ENCODE measurements around the gene PARP15.
A peak's percentile ranks its signal among the peaks of the same experiment; 100 is the strongest.
"Not testable (repeated sequence)": the region's sequence is repeated elsewhere in the genome, so short reads cannot be mapped to it uniquely, and the experiment has no call there.

The PARP15 gene

DNA sequence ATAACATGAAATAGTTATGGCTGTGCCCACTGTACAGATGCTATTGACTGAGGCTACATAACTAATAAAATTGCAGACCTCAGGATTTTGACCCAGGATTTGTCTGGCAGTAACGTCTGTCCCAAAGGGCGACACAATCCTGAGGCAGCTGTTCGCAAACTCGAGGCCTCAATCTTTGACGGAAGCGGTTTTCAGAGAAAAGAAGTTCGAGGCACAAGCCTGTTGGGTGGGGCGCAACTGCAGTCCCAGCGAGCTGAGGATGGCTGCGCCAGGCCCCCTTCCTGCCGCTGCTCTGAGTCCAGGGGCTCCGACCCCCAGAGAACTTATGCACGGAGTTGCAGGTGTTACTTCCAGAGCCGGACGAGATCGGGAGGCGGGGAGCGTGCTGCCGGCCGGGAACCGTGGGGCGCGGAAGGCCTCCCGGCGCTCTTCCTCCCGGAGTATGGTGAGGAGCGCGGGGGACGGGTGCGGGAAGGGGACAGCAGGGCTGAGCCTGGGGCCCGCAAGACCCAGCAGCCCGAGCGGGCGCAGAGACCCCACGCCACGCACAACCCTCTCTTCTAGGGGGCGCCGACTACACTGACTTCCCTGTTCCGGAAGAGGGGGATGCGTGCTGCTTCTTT lies at the start of gene PARP15:
Gene PARP15 (plus strand): TSS at position 242 of the 623 bp plus-strand sequence. CDS start 18 bp downstream, at position 260.
- peak; percentile 44 for DNase-seq

DNA sequence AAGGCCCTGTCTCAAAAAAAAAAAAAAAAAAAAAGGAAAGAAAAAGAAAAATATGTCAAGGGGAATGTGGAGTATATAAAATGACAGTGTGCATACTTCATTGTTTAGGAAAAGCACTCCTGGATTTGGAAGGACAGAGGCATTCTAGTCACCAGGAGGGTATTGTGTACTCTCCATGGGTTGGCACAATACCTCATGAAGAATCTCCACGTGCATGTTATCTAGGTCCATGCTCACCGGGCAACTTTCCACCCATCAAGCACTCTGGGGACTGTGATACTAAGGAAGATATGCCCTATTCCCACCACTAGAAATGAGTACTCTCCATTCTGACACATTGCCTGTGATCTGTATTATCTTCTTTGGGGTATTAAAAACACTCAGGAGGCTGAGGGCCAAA lies 47.3 kb upstream of the PARP15 start:
- no peak for DNase-seq

DNA sequence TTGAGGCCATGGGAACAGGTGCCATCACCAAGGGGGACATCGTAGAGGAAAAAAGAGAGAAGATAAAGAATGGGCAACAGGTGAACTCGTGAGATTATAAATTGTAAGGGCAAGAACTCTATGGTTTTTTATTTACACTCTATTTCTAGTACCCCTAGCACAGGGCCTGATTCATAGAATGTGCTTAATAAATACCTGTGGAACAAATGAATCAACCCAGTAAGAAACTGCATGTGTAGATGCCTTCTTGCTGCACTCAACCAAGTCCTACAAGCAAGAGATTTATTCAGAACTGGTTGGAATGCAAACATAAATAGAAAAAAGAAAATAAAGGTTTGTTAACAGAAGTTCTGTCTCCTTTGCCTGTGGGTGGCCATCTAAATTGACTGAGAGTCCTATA lies 44.0 kb upstream of the PARP15 start:
- DNase-seq = no peak

DNA sequence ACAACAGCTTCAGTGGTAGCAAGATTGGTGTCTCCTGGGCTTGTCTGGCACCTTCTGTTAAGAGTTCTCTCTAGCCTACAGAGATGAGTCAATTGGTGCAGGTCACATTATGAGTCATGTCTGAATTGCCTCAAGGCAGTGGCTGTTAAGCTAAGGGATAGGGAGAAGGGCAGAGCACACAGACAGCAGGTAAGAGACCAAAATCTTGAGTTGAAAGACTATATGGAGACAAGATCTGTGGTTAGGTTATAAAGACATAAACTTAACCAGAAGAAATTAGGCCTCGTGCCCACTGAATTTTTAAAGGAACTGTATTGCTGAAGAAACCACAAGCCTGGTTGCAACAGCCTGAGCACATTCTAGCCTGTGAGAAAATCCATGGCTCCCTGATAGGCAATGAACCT lies 43.5 kb upstream of the PARP15 start:
- DNase-seq = no peak

DNA sequence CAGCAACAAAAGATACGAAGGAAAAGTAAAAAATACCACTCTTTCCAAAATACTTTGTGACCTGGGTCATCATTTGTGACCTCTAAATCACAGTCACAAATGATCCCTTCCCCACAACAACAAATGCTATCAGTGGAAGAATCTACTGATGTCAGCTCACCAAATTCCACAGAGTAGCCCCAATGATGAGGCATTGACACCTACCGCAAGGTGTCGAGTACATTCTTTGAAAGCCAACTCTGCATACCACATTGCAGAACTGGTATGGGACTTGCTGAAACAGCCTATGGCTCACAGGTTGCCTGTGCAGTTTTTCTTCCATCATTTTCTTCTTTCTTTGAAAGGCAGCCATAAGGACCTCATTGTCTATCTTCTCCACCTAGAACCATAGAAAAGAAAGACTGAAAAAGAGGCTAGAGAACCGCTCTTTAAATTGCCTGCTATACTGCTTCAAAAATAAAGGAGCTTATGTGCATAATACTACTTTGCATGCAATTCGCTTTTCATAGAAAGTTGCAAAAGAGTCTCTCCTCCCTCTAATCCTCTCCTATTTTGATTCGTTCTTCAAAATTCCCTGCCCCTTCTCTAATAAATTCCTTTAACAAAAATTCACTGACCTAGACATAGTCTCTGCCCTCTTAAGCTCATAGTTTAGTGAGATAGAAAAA lies 41.4 kb upstream of the PARP15 start:
- no peak for DNase-seq

DNA sequence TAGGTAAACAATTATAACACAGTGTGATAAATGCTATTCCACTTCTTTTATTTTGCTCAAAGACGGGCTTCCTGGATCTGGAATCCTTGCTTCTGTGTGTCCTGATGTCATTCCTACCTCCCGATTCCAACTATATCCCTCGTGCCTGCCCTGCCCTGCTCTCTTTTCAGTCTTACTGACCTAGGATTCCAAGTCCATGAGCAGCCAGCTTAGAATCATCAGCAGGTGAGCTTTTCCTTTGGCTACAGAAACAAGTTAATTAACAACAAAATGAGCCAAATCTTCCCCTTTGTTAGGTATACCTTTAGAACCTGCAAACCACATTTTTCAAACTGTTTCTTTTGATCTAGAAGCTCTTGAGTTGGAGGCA lies 40.8 kb upstream of the PARP15 start:
- DNase-seq = no peak

DNA sequence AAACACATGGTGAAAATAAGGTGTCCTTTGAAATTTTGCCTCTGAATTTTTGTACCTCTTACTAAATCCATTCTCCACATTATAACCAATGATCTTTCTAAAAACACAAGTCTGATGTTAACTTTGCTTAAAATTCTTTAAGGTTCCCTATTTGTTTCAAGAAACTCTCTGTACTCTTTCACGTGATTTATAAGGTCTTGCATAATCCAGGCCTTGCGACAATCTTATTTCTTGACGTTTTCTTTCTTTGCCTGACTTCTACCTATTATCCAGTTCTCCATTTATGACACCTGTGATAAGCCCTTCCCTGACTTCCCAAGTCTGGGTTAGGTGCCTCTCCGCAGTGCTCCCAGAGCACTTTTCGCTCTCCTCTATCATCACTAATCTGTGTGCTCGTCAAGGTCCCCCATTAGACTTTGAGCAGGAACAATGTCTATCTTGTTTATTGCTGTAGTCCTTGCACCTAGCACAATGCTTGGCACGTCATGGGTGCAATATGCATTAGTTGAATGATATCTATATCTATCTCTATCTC lies 38.4 kb upstream of the PARP15 start:
- no peak for DNase-seq

DNA sequence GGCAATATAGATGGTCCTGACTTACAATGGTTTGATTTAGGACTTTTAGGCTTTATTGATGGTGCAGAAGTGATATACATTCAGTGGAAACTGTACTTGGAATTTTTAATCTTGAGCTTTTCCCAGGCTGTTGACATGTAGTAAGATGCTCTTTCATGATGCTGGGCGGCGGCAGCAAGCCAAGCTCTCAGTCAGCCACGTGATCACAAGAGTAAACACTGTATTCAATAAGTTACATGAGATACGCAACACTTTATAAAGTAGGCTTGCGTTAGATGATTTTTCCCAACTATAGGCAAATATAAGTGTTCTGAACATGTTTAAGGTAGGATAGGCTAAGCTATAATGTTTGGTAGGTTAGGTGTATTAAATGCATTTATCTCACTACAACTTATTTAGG lies 31.3 kb upstream of the PARP15 start:
- DNase-seq = no peak

DNA sequence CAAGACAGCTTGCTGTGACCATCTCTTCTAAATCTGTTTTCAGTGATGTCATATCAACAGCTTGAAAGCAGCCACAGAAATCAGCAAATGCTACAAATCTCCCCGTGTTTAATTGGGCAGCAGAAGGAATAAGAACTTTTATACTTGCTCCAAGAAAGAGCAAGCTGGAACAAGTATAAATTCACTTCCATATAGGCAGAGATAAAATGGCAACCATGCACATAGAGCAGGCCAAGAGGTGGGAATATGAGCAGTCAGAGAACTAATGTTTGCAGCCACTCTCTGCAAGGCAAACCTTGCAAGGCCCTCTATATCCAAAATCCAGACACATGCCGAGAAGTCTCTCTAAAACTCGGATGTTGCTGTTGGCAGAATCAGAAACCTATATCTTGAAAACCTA lies 29.4 kb upstream of the PARP15 start:
- no peak for DNase-seq

DNA sequence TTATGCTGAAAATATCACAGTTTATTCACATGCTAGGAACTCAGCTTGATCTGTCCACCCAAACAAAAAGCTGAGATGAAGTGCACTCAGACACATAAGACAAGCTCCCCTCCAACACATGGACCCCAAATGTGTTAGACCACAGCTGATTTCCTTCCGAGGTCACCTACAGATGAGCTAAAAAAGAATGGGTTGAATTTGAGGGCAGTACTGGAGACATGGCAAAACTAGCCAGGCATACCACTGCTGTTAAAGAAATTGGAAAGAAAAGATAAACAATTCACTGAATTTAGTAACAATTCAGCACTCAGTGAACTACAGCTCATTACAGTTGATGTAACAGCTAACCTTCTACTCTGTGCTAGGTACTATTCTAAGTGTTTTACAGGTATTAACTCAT lies 28.8 kb upstream of the PARP15 start:
- DNase-seq = no peak

DNA sequence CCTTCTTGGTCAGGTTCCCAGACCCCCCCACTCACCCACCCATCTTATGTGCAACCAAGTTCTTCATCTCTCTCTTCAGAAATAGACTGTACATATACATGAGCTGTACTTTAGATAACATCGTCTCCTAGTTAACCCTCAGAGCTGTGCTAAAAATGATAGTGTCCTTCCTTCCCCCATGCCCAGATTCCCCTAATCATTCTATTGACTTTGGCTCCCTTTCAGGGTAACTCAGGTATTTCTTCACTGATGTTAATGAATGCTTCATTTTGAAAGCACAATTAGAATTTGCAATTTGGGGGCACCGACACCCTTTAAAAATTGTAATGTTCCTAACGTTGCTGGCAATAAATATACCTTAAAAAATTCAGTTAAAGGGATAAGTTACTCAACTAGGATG lies 24.3 kb upstream of the PARP15 start:
- no peak for DNase-seq

DNA sequence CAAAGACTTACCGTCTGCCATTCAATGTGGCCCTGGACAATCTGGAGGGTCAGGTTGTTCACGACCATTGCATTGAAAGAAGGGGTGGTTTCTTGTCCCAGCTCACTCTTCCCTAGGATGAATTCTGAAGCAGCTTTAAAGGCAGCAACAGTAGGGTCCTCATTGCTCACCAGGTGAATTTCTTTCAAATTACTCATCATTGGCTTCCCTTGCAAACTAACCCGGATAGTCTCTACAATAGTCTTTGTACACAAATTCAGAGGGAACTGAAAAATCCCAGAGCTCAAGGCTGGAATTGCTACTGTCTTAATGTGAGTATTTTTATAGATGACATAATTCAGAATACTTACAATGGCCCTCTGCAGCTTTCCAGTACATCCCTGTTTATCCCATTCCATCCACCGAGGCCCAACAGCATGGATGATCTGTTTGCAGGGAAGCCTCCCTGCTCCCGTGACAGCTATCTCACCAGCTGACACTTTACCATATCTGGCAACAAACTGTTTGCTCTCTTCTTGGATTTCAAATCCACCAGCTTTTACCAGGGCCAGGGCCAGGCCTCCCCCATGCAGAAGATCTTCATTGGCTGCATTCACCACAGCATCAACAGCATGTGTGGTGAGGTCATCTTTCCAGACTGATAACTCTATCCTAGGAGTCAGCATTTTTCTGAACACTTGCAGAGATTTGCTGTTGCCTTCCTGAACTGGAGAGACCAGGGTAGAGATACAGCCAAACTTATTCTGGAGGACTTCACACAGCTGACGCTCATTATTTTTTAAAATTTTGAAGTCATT lies 22.0 kb upstream of the PARP15 start:
- no peak for DNase-seq

DNA sequence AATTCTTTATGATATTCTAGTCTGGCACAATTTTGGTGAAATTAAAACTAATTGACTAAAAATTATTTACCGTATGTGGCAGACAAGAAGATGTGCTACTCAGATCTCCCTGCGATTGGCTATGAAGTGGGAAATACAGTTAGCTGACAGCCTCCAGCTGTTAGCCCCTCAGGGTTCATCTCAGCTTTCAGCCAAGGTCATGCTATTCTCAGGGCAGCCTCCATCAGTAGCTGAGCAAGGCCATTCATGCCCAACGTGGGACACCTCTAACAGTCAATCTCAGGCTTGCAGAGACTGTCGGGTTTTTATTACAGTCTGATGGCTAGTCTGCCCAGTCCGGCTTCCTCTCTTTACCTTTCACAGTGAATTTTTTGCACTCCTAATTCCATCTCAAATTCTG lies 20.1 kb upstream of the PARP15 start:
- DNase-seq = no peak

DNA sequence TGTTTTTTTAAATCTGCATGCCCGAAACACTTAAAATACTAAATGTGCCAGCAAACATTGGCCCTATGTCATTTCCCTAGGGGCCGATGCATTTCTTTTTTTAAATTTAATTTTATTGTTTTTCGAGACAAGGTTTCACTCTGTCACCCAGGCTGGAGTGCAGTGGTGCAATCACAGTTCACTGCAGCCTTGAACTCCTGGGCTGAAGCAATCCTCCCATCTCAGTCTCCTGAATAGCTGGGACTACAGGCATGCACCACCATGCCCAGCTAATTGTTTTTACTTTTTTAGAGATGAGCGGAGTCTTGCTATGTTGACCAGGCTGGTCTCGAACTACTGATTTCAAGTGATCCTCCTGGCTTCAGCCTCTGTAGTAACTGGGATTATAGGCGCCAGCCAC lies 18.8 kb upstream of the PARP15 start:
- no peak for DNase-seq

DNA sequence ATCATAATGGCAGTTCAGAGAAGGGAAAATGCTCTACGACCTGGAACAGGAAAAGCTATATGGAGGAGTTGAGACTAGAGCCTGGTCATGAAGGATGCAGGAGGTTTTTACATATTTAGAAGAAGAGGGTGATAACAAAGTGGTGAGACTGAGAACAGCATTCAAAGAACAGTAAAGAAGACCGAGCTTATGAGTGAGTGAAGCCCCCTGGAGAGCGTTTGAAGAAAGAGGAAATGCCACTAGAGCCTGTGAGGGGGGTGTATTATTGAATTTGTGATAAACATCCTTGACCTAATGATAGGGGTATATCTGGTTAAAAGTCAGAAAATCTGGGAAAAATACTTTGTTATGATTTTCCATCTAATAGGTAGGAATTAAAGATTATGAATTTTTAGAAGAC lies 17.5 kb upstream of the PARP15 start:
- no peak for DNase-seq

DNA sequence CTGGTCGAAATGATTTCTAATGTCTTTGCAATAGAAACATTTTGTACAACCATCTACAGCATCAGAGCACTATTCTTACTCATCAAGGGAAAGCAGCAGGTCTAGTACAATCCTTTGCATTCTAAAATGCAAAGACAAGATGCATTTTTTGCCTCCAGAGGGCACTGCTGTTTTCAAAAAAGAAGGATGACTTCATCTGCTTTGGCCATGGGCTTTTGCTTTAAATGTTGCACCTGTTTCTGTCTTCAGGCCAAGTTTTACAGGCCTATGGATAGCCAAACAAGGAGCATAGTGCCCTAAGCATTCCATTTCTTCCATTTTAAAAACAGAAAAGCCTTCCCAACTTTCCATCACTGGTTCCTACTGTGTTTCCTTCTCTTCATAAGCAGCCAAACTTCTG lies 16.8 kb upstream of the PARP15 start:
- DNase-seq = peak; percentile 35

DNA sequence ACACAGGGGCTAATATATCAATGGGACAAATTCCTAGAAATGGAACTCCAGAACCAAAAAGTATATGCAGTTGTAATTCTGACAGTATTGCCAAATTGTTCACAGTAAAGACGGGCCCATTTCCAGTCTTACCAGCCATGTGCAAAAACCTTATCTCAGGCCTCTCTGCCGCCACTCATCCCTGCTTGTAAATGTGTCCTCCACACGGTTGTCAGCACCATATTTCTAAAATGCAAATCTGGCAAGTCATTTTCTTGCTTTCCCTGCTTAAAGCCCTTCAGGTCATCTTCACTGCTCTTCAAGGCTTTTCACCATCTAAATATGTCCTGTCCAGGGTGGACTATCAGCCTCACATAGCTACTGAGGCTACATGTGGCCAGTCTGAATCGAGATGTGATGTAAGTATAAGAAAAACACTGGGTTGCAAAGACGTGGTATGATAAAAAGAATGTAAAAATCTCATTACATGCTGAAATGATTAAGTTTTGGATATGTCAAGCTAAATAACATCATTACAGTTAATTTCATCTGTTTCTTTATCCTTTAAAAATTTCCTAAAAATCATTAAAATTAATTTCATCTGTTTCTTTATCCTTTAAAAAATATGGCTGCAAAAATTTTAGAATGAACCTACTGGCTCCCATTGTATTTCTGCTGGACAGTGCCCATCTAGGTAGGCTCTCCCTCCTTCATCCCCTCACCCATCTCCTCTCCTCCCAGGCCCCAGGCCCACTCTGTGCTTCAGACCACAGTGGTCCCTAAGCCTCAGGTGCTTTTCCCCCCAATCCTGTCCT lies 14.3 kb upstream of the PARP15 start:
- no peak for DNase-seq

DNA sequence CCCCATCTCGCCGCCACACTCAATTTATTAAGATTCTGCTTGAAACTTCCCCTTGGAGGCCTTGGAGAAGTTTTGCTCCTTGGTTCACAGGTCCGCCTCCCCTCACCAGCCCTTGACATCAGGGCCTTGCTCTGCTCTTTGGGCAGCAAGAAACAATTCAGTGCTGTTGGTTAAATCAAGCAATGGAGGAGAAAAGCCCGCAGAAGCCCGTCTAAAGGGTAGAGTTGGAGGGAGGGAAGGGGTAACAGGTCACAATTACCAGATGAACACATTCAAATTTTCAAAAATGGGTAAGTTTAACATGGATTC lies 13.8 kb upstream of the PARP15 start:
- no peak for DNase-seq

DNA sequence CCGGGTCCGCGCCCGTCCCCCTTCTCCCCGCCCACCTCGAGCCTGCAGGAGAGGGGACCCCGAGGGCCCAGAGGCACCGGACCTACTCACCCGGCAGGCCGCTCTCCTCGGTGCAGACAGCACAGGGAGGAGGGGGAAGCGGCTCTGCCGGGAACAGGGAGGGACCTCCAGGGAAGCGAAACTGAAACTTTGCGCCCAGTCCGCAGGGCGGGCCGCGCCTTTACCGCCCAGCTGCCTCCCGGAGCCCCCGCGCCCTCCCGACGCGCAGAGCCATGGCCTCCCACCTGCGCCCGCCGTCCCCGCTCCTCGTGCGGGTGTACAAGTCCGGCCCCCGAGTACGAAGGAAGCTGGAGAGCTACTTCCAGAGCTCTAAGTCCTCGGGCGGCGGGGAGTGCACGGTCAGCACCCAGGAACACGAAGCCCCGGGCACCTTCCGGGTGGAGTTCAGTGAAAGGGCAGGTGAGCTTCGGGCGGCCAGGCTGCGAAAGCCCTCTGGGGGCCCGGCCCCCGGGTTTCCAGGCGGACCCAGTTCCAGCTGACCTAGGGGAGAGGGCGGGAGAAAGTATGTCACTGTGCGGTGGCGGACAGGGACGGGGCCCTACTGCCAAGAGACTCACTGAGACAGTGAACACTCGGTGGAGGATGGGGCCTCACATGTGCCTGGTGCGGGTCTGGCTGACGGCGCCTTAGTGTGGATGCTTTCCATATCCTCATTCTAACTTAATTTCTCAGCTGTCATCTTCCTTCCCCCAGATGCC lies 13.1 kb upstream of the PARP15 start, which contains the start of the genes DTX3L and PARP9:
Gene DTX3L (plus strand): TSS at position 184 of the 758 bp plus-strand sequence. CDS start 89 bp downstream, at position 273.
Gene PARP9 (minus strand): TSS at position 146 of the 758 bp plus-strand sequence. CDS start 4,680 bp downstream, outside the sequence.
- peak; percentile 78 for DNase-seq

DNA sequence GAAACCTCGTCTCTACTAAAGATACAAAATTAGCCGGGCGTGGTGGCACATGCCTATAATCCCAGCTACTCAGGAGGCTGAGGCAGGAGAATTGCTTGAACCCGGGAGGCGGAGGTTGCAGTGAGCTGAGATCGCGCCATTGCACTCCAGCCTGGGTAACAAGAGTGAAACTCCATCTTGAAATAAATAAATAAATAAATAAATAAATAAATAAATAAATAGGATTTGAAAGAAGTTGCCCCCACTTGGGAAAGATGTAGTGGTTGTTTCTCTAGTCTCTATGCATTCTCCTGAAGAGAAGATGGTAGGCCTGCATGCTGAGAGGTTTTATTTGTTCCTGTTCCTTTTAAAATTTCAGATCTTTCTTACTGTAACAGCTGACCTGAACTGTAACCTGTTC lies 9.3 kb upstream of the PARP15 start:
- DNase-seq = not testable (repeated sequence)

DNA sequence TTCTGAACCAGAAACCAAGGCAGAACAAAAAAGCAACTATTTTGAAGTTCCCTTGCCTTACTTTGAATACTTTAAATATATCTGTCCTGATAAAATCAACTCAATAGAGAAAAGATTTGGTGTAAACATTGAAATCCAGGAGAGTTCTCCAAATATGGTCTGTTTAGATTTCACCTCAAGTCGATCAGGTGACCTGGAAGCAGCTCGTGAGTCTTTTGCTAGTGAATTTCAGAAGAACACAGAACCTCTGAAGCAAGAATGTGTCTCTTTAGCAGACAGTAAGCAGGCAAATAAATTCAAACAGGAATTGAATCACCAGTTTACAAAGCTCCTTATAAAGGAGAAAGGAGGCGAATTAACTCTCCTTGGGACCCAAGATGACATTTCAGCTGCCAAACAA lies 8.7 kb upstream of the PARP15 start:
- no peak for DNase-seq

DNA sequence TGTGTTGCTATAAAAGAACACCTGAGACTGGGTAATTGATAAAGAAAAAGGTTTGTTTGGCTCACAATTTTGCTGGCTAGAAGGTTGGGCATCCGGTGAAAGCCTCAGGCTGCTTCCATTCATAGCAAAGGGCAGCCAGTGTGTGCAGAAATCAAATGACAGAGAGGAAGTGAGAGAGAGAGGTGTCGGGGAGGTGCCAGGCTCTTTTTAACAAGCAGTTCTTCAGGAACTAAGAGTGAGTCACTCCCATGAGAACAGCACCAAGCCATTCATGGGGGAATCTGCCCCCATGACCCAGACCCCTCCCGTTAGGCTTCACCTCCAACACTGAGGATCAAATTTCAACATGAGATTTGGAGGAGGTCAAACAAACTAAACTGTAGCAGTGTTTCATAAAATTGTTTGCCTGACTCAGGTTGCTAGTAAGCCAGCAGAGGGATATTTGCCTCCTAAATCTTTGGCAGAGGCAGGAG lies 4.5 kb upstream of the PARP15 start:
- DNase-seq = peak; percentile 48
